ENCODE data around the gene SCAMP2. TPM values are rescaled to one million over a fixed set of nuclear protein-coding genes. Genes with fewer than 3 reads are reported as not detected.
A peak's percentile ranks its signal among the peaks of the same experiment; 100 is the strongest.

The SCAMP2 gene
- total RNA-seq, 2 experiments from 2014 or later: 57.5 to 59.6 TPM

DNA sequence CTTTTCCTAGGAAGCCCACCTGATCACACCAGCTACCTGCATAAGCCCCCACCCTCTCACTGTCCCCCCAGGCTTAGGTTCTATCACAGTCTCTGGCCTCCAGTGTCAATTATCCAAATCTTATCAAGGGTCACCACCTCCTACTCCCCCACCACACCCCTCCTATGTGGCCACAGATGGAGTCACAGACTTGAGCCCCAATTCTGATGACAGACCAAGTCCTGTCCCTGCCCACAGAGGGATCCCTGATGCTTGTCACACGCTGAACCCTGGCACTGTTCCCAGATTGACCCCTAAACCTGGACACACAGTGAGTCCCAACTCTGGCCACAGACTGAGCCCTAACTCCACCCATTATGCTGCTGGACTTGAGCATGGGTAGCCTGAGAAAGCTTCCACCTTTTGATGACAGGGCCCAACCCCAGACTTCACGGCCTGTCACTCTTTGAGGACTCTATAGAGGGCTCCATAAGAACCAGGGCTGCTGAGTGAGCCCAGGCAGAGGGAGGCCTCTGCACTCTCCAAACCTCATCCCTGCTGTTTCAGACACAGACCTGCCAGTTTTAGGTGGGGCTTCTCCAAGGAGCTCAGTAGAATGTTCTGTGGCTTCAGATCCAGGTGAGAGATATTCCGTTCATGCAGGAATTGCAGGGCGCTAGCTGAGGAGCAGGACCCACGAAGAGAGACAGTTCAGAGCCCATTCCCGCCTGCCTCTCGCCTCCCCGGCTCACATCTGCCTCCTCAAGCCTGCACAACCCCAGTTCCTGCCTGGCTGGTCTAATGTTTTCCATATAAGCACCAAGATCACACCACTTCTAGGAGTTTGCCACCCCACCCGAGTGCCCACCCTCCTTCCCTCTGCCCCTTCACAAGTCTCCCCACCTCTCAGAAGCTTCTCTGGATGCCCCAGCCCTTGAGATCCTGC lies 32.1 kb downstream of the SCAMP2 start:
- Mint-ChIP-seq H3K4me3 (peak overlapping the region; percentile 38), H3K36me3 (peaks cover 12% of the 10 kb centered on the region), H3K27me3 (no peaks in the 10 kb centered on the region), H3K4me1 (peaks cover 40% of the 10 kb centered on the region), H3K9me3 (no peaks in the 10 kb centered on the region), H3K27ac (no peak overlapping the region)
- DNase-seq: no peak

DNA sequence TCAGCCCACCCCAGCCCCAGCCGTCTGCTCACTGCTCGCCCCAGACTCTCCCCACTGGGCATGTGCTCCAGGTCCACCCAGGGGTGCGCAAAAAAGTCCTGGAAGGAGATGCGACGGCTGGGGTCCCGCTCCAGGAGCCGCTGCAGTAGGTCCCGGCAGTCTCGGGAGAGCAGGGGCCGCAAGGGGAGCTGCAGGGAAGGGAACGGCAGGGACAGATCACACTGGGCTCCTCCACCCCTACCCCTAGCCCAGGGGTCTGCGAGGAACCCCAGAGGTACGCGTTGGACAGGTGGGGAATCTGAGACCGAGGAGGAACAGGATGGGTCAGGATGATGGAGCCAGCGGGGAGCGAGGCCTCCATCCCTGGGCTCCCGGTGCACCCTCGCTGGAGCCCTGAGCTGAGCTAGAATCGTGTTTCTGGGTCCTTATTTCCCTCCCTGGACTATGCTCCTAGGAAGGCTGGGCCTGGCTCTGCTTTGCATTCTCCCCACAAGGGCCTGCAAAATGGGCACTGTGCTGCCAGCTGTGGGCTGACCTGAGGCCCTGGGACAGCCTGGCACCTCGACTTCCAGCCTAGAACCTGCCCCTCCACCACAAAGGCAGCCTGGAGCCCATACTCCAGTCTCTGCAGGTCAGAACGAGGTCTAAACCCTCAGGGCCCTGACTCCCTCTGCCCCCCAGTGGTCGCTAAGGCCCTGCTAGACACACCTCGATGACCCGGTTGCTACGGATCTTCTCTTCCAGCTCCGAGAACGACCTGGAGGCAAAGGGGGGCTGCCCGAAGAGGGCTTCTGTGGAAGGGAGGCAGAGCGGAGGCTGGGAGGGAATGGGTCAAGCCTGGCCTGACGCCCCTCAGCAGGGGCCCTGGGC lies 33.4 kb downstream of the SCAMP2 start:
- peaks cover 5% of the 10 kb centered on the region for H3K36me3 Mint-ChIP-seq
- H3K9me3 Mint-ChIP-seq: no peaks in the 10 kb centered on the region
- no peak overlapping the region for H3K27ac Mint-ChIP-seq
- no peaks in the 10 kb centered on the region for H3K27me3 Mint-ChIP-seq
- no peak overlapping the region for H3K4me3 Mint-ChIP-seq
- peaks cover 31% of the 10 kb centered on the region for H3K4me1 Mint-ChIP-seq
- no peak for DNase-seq

DNA sequence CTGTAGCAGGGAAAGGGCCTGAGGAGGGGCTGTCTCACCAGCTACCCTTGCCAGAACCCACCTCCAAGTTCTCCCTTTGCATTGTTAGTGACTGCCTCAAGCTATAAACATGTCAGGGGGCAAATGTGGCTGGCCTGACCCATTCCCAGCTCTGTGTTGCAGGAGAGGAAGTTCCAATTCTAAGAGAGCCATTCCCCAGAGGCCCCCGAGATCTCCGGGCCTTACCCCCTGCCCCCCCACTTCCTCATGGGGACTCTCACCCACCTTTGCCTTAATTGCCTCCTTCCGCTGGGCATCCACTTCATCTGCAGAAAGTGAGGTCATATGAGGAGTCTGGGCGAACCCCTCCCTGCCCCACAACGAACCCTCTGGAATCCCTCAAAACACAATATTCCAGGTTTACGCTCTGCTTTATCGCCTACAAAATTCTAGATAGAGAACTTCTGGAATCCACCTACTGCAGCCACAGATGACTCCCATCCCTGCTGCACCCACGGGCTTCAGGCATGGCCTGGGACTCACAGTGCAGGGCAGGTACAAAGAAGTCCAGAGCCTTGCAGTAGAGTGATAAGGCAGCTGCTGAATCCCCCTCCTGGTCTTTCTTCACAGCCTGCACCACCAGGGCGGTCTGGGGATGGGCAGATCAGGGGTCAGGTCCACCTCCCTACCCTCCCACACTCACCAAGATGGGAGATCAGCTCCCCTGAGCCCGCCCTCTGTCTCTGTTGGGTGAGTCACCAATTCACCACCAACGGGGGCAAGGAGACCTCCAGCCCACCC lies 34.2 kb downstream of the SCAMP2 start:
- Mint-ChIP-seq H3K4me3 (no peak overlapping the region), H3K9me3 (no peaks in the 10 kb centered on the region), H3K4me1 (peaks cover 25% of the 10 kb centered on the region), H3K27me3 (no peaks in the 10 kb centered on the region), H3K27ac (no peak overlapping the region), H3K36me3 (peaks cover 5% of the 10 kb centered on the region)
- no peak for DNase-seq

DNA sequence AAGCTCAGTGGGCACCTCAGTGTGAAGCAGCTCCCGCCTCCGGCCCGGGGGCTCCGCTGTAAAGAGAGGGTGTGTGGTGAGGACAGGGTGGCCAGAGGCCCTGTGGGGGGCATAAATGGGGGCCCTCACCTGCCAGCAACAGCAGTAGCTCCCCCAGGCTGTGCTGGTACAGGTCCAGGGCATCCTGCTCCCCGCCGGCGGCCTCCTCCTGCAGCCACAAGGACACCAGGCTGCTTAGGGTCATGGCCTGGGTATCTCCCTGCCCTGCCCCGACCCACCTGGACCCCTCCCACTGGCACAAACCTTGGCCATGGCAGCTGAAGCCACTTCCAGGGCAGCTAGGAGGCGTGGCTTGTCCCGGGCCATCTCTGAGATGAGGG lies 35.0 kb downstream of the SCAMP2 start:
- Mint-ChIP-seq H3K4me1 (peaks cover 21% of the 10 kb centered on the region), H3K36me3 (peaks cover 3% of the 10 kb centered on the region), H3K27ac (no peak overlapping the region), H3K4me3 (no peak overlapping the region), H3K27me3 (no peaks in the 10 kb centered on the region), H3K9me3 (no peaks in the 10 kb centered on the region)
- DNase-seq: no peak

DNA sequence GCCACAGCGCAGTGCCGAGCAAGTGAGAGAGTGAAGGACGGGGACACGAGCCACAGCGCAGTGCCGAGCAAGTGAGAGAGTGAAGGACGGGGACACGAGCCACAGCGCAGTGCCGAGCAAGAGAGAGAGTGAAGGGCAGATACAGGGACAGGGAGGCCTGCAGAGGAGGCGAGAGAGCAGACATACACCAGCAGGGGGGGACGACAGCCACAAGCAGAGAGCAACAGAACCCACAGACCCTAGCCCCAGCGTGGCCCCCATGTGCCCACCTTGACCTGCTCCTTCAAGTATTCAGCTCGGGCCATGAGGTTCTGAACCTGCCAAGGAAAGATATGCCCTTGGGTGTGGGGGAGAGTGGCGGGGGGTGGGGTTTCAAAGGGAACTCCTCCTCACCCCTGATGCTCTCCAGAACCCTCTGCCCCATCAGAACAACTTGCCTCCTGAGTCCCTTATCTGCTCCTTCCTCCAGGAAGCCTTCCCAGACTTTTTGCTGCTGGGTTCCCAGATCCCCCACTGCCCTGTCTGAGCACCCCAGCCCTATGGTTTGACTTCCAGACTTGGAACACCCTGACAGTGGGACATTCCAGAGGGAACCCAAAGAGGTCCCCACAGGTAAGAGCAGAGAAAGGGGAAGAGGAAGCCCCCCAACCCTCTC lies 35.6 kb downstream of the SCAMP2 start:
- Mint-ChIP-seq H3K4me3 (no peak overlapping the region), H3K36me3 (peaks cover 3% of the 10 kb centered on the region), H3K27me3 (no peaks in the 10 kb centered on the region), H3K9me3 (no peaks in the 10 kb centered on the region), H3K4me1 (peaks cover 21% of the 10 kb centered on the region), H3K27ac (no peak overlapping the region)
- DNase-seq: no peak

DNA sequence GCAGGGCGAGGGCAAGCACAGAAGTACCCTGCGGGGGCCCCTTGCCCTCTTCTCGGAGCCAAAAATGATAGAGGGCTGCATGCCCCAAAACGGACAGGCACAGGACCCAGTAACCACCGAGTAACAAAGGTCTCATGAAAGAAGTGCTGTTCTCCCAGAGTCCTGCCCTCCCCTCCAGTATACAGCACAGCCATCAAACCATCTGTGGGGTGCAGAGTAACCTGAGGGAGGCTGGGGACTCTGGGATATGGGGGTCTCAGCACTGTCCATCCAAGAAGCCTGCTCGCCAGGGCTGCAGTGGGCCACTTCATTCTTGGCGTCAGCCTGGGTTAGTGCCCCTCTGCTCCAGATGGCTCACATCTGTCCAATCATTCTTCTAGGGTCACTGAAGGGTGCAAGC lies 36.3 kb downstream of the SCAMP2 start:
- no peak overlapping the region for H3K4me3 Mint-ChIP-seq
- H3K9me3 Mint-ChIP-seq: no peaks in the 10 kb centered on the region
- no peak for DNase-seq
- H3K4me1 Mint-ChIP-seq: peaks cover 14% of the 10 kb centered on the region
- no peak overlapping the region for H3K27ac Mint-ChIP-seq
- H3K36me3 Mint-ChIP-seq: peaks cover 3% of the 10 kb centered on the region
- H3K27me3 Mint-ChIP-seq: no peaks in the 10 kb centered on the region

DNA sequence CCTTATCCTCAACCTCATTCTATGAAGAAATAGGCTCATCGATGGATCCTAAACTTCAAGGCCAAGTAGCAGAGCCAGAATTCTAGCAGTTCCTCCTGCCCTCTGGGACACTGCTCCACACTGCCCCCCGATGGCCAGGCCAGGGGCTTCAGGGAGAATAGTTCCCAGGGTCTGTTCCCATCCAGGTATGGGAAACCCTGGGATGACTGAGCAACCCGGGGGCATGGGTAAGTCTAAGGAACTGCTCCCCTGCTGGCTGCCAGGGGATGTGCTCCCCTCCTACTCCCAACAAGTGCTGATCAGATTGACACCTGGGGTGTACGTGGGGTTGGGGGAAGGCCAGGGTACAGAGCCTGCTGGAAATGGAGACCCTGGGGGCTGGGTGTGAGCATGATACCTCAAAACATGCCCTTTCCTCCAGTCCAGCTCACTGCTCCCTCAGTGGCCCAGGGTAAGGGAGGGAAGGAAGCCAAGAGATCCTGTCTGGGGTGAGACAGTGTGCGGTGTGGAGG lies 37.8 kb downstream of the SCAMP2 start:
- H3K27ac Mint-ChIP-seq: no peak overlapping the region
- H3K9me3 Mint-ChIP-seq: no peaks in the 10 kb centered on the region
- peaks cover 3% of the 10 kb centered on the region for H3K36me3 Mint-ChIP-seq
- no peak overlapping the region for H3K4me3 Mint-ChIP-seq
- peak; percentile 40 for DNase-seq
- peaks cover 3% of the 10 kb centered on the region for H3K4me1 Mint-ChIP-seq
- no peaks in the 10 kb centered on the region for H3K27me3 Mint-ChIP-seq

DNA sequence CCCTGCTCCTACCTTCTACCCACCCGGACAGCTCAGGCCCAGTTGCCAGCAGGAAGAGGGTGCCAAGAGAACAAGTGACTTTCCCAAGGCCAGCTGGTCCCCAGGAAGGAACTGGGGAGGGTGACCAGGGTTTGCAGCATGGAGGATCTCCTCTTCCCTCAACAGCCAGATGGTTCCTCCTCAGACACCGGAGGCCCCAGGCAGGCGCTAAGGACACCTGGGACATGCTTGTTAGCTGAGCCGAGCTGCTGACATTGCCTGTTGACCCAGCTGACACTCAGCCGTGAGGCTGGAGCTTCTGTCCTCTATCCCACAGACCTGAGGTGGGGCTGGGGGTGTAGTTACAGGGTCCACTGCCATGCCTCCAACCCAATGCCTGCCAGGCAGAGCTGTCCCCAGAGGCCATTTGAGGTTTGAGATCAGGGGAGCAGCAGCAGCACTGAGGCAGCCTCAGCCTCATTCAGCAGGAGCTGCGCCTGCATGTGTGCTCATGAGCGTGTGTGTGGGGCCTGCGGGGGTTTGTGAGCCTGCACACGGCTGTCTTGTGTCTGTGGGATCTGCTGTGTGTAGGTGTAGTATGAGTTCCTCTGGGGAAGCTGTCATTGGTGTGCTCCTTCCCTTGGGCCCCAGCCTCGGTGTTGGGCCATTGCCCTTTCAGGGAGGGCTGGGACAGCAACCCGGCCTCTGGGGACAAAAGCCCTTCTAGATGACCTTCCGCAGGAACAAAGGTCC lies 39.6 kb downstream of the SCAMP2 start:
- peaks cover 7% of the 10 kb centered on the region for H3K27me3 Mint-ChIP-seq
- H3K4me1 Mint-ChIP-seq: peaks cover 2% of the 10 kb centered on the region
- H3K36me3 Mint-ChIP-seq: no peaks in the 10 kb centered on the region
- H3K27ac Mint-ChIP-seq: no peak overlapping the region
- no peak overlapping the region for H3K4me3 Mint-ChIP-seq
- no peak for DNase-seq
- H3K9me3 Mint-ChIP-seq: no peaks in the 10 kb centered on the region

DNA sequence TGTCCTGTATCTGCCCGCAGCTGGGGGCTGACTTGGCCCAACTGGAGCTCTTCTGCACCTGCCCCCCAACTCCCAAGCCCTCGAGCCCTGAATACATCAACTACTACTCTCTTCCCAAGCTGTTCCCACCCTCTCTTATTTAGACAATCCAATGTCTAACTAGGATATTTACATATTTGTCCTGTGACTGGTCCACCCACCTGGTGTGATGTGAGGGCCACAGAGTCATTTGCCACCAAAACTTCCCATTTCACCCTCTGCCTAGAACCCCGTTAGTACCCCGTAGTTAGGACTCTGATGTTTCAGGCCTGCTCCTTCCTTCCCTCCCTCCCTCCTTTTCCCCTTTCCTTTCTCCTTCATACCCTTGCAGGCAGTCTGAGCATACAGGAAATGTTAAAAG lies 40.3 kb downstream of the SCAMP2 start:
- peaks cover 2% of the 10 kb centered on the region for H3K4me1 Mint-ChIP-seq
- no peak for DNase-seq
- H3K9me3 Mint-ChIP-seq: no peaks in the 10 kb centered on the region
- no peaks in the 10 kb centered on the region for H3K36me3 Mint-ChIP-seq
- H3K27me3 Mint-ChIP-seq: peaks cover 14% of the 10 kb centered on the region
- no peak overlapping the region for H3K27ac Mint-ChIP-seq
- H3K4me3 Mint-ChIP-seq: no peak overlapping the region

DNA sequence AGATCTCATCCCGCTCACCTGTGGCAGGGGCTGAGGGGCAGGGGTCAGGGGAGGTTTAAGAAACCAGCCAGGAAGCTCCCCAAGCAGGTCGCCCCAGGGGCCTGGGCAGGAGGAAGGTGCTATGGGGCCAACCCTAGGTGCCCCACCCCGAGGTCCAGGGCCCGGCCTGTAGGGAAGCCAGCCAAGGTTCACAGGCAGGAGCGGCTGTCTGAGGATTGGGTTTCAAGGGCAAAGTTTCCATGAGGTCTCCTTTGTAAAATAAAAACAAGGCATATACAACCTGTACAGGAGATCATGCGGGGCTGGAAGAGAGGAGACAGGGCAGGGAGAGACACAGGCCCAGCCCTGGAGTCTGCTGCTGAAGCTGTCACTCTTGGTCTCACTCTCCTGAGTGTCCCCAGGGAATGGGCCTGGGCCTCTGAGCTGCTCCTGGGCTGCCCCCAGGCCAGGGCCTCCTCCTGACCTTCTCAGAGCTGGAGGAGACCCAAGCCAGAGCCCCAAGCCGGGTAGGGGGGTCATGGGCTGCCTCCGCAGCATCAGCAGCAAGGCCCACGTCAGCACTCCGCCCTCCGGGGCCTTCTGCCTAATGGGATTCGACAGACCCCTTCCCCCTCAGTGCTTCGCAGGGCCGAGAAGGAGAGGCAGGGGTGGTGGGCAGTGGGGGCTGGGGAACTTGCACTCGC lies 41.2 kb downstream of the SCAMP2 start:
- peaks cover 2% of the 10 kb centered on the region for H3K4me1 Mint-ChIP-seq

DNA sequence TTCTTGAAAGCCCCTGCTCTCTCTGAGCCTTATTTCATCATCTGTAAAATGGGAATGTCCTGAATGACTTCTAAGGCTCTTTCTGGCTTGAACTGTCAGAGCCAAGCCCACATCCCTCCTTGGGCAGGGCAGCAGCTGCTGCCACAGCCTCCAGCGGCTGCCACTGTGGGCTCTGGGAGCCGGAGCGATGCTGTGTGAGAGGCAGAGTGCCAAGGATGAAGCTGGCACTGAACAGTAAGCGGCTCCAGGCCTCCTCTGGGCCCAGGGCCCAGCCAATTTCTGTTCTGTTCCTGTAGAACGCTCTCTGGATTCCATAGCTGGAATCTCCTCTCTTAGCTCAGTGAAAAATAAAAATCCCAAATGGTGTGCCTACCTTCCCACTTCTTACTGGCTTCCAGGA lies 42.3 kb downstream of the SCAMP2 start:
- Mint-ChIP-seq H3K4me3 (no peak overlapping the region), H3K9me3 (no peaks in the 10 kb centered on the region), H3K27ac (no peak overlapping the region)

More for the DNA sequence above, 41.2 kb downstream of the SCAMP2 start:
- no peak for DNase-seq
- Mint-ChIP-seq H3K27ac (no peak overlapping the region), H3K4me3 (no peak overlapping the region), H3K36me3 (no peaks in the 10 kb centered on the region), H3K27me3 (peaks cover 23% of the 10 kb centered on the region), H3K9me3 (no peaks in the 10 kb centered on the region)

DNA sequence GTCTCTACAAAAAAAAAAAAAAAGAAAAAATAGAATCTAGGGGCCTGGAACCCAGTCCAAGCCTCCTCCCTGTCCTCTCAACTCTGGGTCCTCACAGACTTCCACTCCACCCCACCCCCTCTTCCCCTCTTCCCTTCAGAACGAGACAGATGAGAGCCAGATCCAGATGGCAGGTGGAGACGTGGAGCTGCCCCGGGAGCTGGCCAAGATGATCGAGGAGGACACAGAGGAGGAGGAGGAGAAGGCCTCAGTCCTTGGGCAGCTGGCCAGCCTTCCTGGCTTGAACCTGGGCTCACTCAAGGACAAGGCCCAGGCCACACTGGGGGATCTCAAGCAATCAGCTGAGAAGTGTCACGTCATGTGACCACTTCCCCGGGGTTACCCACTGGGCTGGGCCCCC lies 43.2 kb downstream of the SCAMP2 start:
- no peak for DNase-seq
- no peak overlapping the region for H3K27ac Mint-ChIP-seq
- H3K4me1 Mint-ChIP-seq: peaks cover under 1% of the 10 kb centered on the region
- H3K9me3 Mint-ChIP-seq: no peaks in the 10 kb centered on the region
- H3K4me3 Mint-ChIP-seq: no peak overlapping the region
- H3K27me3 Mint-ChIP-seq: peaks cover 36% of the 10 kb centered on the region
- H3K36me3 Mint-ChIP-seq: no peaks in the 10 kb centered on the region

More for the DNA sequence above, 42.3 kb downstream of the SCAMP2 start:
- peaks cover 32% of the 10 kb centered on the region for H3K27me3 Mint-ChIP-seq
- DNase-seq: no peak
- peaks cover 2% of the 10 kb centered on the region for H3K4me1 Mint-ChIP-seq
- H3K36me3 Mint-ChIP-seq: no peaks in the 10 kb centered on the region

DNA sequence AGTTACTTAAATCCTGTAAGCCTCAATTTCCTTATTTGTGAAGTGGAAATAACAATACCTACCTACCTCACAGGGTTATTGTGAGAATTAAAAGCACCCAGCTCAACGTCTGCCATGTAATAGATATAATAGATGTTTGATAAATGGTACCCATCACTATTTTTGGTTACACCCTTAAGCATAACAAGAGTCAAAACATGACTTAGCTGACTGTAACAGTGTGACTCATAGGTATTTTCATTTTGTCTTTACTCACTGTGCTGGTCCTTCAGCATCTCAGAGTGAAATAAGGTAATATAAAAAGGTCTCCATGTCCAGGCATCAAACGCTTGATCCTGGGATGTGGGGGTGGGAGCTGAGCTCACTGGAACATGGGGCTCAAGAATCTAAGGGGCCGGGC lies 43.7 kb downstream of the SCAMP2 start:
- H3K36me3 Mint-ChIP-seq: no peaks in the 10 kb centered on the region
- no peaks in the 10 kb centered on the region for H3K4me1 Mint-ChIP-seq
- no peak overlapping the region for H3K27ac Mint-ChIP-seq
- no peak overlapping the region for H3K4me3 Mint-ChIP-seq
- no peak for DNase-seq
- H3K27me3 Mint-ChIP-seq: peaks cover 36% of the 10 kb centered on the region
- H3K9me3 Mint-ChIP-seq: no peaks in the 10 kb centered on the region
